SK-N-SH (cell line): ENCODE measurements around the gene CD19. TPM values are rescaled to one million over a fixed set of nuclear protein-coding genes. Genes with fewer than 3 reads are reported as not detected.

Experiments
- CTCF ChIA-PET: fragments of 300-600, 350-600 bp; formaldehyde crosslinking; extraction: SDS; loops from one replicate; lab custom pipeline; 2021; lab: Yijun Ruan, JAX
- POLR2A ChIA-PET: fragments of 350-600 bp; sonication (Branson Sonifier 250); formaldehyde crosslinking; extraction: SDS; loops from one replicate; lab custom pipeline; 2020; ENCODE audit warnings: antibody characterized with exemption, inconsistent platforms; lab: Yijun Ruan, JAX
- DNase-seq: peaks from one replicate; pipeline ENCODE4 v3.0.0; 2012
- H2AFZ ChIP-seq: fragments of 200-600 bp; sonication (generic); 2 replicates; pipeline ENCODE4 v1.8.1; 2016; ENCODE audit warnings: antibody characterized with exemption, mild to moderate bottlenecking, low read depth
- H3F3A ChIP-seq: fragments of 200-600 bp; sonication (generic); replicated peaks from 2 replicates; pipeline ENCODE3; 2016; ENCODE audit warnings: antibody characterized with exemption, mild to moderate bottlenecking; ENCODE audit not compliant: insufficient read depth
- H3K27ac ChIP-seq, 2 experiments: fragments of 200-500 bp in 1 of 2; fragments of 200-600 bp in 1 of 2; sonication (Bioruptor generic) in 1 of 2; sonication (generic), shearing (Covaris generic) in 1 of 2; 2 replicates each; pipeline versions ENCODE4 v1.5.1 to v1.6.1; 2014 to 2016; ENCODE audit warnings: low read depth in 2 of 2, inconsistent platforms in 1 of 2, low read length in 1 of 2, mild to moderate bottlenecking in 1 of 2, mixed read lengths in 1 of 2
- H3K27me3 ChIP-seq: fragments of 200-600 bp; sonication (generic), shearing (Covaris generic); 2 replicates; pipeline ENCODE4 v1.6.1; 2016; ENCODE audit warnings: mixed run types; ENCODE audit not compliant: insufficient read depth
- H3K36me3 ChIP-seq, 2 experiments: fragments of 200-500 bp in 1 of 2; fragments of 200-600 bp in 1 of 2; sonication (Bioruptor generic) in 1 of 2; sonication (generic) in 1 of 2; replicated peaks in 1 of 2; 2 replicates each; pipeline versions ENCODE3 to v1.5.1; 2014 to 2016; ENCODE audit warnings: low read length in 1 of 2, mild to moderate bottlenecking in 1 of 2; ENCODE audit not compliant: insufficient read depth in 2 of 2, control insufficient read depth in 1 of 2
- H3K4me1 ChIP-seq, 2 experiments: fragments of 200-500 bp in 1 of 2; fragments of 200-600 bp in 1 of 2; sonication (Bioruptor generic) in 1 of 2; sonication (generic), shearing (Covaris generic) in 1 of 2; 2 replicates each; pipeline versions ENCODE4 v1.5.1 to v1.6.1; 2014 to 2016; ENCODE audit warnings: low read depth in 1 of 2, low read length in 1 of 2, mixed run types in 1 of 2; ENCODE audit not compliant: insufficient read depth in 2 of 2, control insufficient read depth in 1 of 2
- H3K4me2 ChIP-seq: fragments of 200-600 bp; sonication (generic), shearing (Covaris generic); 2 replicates; pipeline ENCODE4 v1.6.1; 2017; ENCODE audit warnings: mixed run types
- H3K4me3 ChIP-seq, 2 experiments: fragments of 200-500 bp in 1 of 2; fragments of 200-600 bp in 1 of 2; sonication (Bioruptor generic) in 1 of 2; sonication (generic), shearing (Covaris generic) in 1 of 2; 2 replicates each; pipeline versions ENCODE4 v1.5.1 to v1.8.1; 2014 to 2016; ENCODE audit warnings: low read depth in 2 of 2, inconsistent platforms in 1 of 2, low read length in 1 of 2, mild to moderate bottlenecking in 1 of 2, mixed read lengths in 1 of 2, moderate library complexity in 1 of 2
- H3K79me2 ChIP-seq: fragments of 200-600 bp; sonication (generic); 2 replicates; pipeline ENCODE4 v1.8.1; 2017; ENCODE audit warnings: mild to moderate bottlenecking; ENCODE audit not compliant: insufficient read depth
- H3K9ac ChIP-seq: fragments of 200-600 bp; sonication (generic); 2 replicates; pipeline ENCODE4 v1.6.1; 2017; ENCODE audit warnings: mixed run types
- H3K9me2 ChIP-seq: fragments of 200-600 bp; sonication (generic); 2 replicates; pipeline ENCODE4 v1.6.1; 2017; ENCODE audit warnings: mixed run types
- H3K9me3 ChIP-seq: fragments of 200-600 bp; sonication (generic); 2 replicates; pipeline ENCODE4 v1.6.1; 2017; ENCODE audit warnings: mixed run types, mild to moderate bottlenecking, moderate library complexity
- H4K20me1 ChIP-seq: fragments of 200-600 bp; sonication (generic); 2 replicates; pipeline ENCODE4 v1.6.1; 2017; ENCODE audit warnings: mild to moderate bottlenecking, mixed run types; ENCODE audit not compliant: insufficient read depth
- FOSL2 ChIP-seq: IDR thresholded peaks from 2 replicates; pipeline ENCODE4 v1.4.0; 2012; ENCODE audit warnings: low read depth, mild to moderate bottlenecking, moderate library complexity, borderline replicate concordance
- FOXJ3 ChIP-seq: sonication (generic); formaldehyde crosslinking; IDR thresholded peaks from 2 replicates; pipeline ENCODE4 v1.5.1; 2020; ENCODE audit warnings: mild to moderate bottlenecking, missing genetic modification reagents
- FOXM1 ChIP-seq: IDR thresholded peaks from 2 replicates; pipeline ENCODE4 v1.4.0; 2012; ENCODE audit warnings: low read depth, mild to moderate bottlenecking
- GATA2 ChIP-seq: sonication (generic); formaldehyde crosslinking; IDR thresholded peaks from 2 replicates; pipeline ENCODE4 v1.5.0; 2020; ENCODE audit warnings: mild to moderate bottlenecking, missing genetic modification reagents
- IRF3 ChIP-seq: fragments of 150-350 bp; IDR thresholded peaks from 2 replicates; pipeline ENCODE4 v1.6.1; 2016; ENCODE audit warnings: mild to moderate bottlenecking, low read depth, low read length
- MEF2A ChIP-seq: IDR thresholded peaks from 2 replicates; pipeline ENCODE4 v1.4.0; 2012; ENCODE audit warnings: low read depth, borderline replicate concordance
- POLR2AphosphoS5 ChIP-seq: IDR thresholded peaks from 2 replicates; pipeline ENCODE4 v1.6.1; 2012; ENCODE audit warnings: low read depth, low read length
- RCOR1 ChIP-seq: fragments of 150-350 bp; IDR thresholded peaks from 2 replicates; pipeline ENCODE4 v1.6.1; 2017; ENCODE audit warnings: antibody characterized with exemption, low read length
- RXRA ChIP-seq: IDR thresholded peaks from 2 replicates; pipeline ENCODE4 v1.4.0; 2012; ENCODE audit warnings: low read depth, mild to moderate bottlenecking, borderline replicate concordance
- SIN3A ChIP-seq: IDR thresholded peaks from 2 replicates; pipeline ENCODE4 v1.6.1; 2012; ENCODE audit warnings: low read depth, mild to moderate bottlenecking, low read length, moderate library complexity, borderline replicate concordance
- TAF1 ChIP-seq: IDR thresholded peaks from 2 replicates; pipeline ENCODE4 v1.6.1; 2012; ENCODE audit warnings: low read depth, mild to moderate bottlenecking, low read length, moderate library complexity, borderline replicate concordance
- TEAD4 ChIP-seq: IDR thresholded peaks from 2 replicates; pipeline ENCODE4 v1.4.0; 2012; ENCODE audit warnings: mild to moderate bottlenecking, borderline replicate concordance; ENCODE audit not compliant: insufficient read depth
- WGBS: methylation state at CpG from one replicate; pipeline ENCODE4 v1.1.6; 2017; ENCODE audit warnings: low lambda C conversion rate; 5-methylcytosine and 5-hydroxymethylcytosine counted together
- polyA plus RNA-seq, 3 experiments: library from polyadenylated mRNA; depleted of rRNA; stranded (reverse); fragments of >200 nt; gene quantifications; 2 replicates each; pipeline ENCODE4 v1.2.3, GENCODE V29; 2012
- TF ChIP-seq, protein P1 (sequence below): IDR thresholded peaks from 2 replicates; pipeline ENCODE4 v1.4.0; 2012; ENCODE audit warnings: low read depth

Gene CD19
- polyA plus RNA-seq, 1 of the 3 experiments (the other 2 are of a cell fraction): not detected

DNA sequence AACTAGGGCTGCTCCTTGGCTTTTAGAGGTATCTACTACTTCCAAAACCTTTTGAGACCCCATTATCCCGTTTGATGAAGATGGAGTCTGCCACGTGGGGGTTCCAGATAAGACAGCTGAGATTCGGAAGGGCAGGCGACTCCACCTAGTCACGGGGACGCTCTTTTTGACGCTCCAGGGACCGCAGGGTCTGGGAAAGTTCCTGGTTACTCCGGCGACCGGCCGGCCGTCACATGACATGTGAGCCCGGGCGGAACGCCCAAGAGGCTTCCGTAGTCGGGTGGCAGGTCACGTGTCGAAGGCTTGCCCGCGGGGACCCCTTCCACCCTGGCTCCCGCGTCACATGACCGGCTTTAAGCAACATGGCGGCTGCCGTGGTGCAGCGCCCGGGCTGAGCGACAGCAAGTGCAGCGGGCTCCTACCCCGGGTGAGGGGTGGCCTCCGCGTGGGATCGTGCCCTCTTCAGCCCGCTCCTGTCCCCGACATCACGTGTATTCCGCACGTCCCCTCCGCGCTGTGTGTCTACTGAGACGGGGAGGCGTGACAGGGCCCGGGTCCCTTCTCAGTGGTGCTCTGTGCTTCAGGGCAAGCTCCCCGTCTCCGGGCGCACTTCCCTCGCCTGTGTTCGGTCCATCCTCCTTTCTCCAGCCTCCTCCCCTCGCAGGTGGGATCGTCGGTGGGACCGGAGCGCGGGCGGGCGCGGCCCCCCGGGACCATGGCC lies 42.8 kb downstream of the CD19 start, which contains the start of gene SPNS1 (continued):
- peak; percentile 86; the same call in 1 of the 2 replicates for TF ChIP-seq SIN3A
- no peak for TF ChIP-seq FOSL2
- TF ChIP-seq FOXJ3 (CRISPR knock-in tag): no peak
- TF ChIP-seq RXRA: no peak; the same call in 1 of the 2 replicates
- TF ChIP-seq MEF2A: no peak
- peak; percentile 76 for TF ChIP-seq POLR2AphosphoS5
- peak; percentile 39; the same call in 1 of the 2 replicates for TF ChIP-seq GATA2 (CRISPR knock-in tag)
- TF ChIP-seq TEAD4: no peak
- TF ChIP-seq, protein P1, sequence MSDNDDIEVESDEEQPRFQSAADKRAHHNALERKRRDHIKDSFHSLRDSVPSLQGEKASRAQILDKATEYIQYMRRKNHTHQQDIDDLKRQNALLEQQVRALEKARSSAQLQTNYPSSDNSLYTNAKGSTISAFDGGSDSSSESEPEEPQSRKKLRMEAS: peak; percentile 87
- peak; percentile 73 for TF ChIP-seq RCOR1
- no peak; the same call in 1 of the 2 replicates for TF ChIP-seq IRF3
- TF ChIP-seq, all 33 proteins: peak for 17

- Histone ChIP-seq H3K9me3 (no peaks in the 10 kb centered on the region), H3K9me2 (no peaks in the 10 kb centered on the region), H3F3A (peaks cover 7% of the 10 kb centered on the region), H3K36me3 (no peaks in the 10 kb centered on the region), H3K79me2 (peaks cover 27% of the 10 kb centered on the region), H2AFZ (peak overlapping the region; percentile 61; the same call in 1 of the 2 replicates), H3K4me3 (peak overlapping the region; percentile 66 to 83), H3K4me2 (peak overlapping the region; percentile 81), H3K4me1 (peaks cover 5 to 8% of the 10 kb centered on the region in 2 experiments; a peak in 2 of 4 replicates), H3K9ac (peak overlapping the region; percentile 84), H3K27ac (peak overlapping the region in 1 of 2 experiments; percentile 93; a peak in 2 of 4 replicates), H4K20me1 (no peaks in the 10 kb centered on the region), H3K27me3 (no peaks in the 10 kb centered on the region)
- WGBS: 4% methylated on average over 22 of the region's 30 CpGs
- ChIA-PET POLR2A (interaction anchor here (1.0 to 1.9 kb wide), 2 partner anchors 9 to 35 kb away, joined by 3 to 8 read pairs; partner anchors contain the start of gene LAT), CTCF (interaction anchor here (1.1 to 1.6 kb wide), 2 partner anchors 12 kb away, joined by 4 to 5 read pairs; no protein-coding TSS in a partner anchor)
- no peak for DNase-seq
- TF ChIP-seq FOXM1: no peak
- no peak for TF ChIP-seq IRF3
- no peak for TF ChIP-seq TAF1
Observed at GRCh38 chr16:28975158-28975599, 43.4 kb downstream of the CD19 start.
